Epithelial cell of esophagus (primary cell): ENCODE measurements around the gene POLR2J2.
"Not testable (repeated sequence)": the region's sequence is repeated elsewhere in the genome, so short reads cannot be mapped to it uniquely, and the experiment has no call there.

Experiments
- DNase-seq: peaks from one replicate; pipeline ENCODE4 v3.0.0; 2010; ENCODE audit warnings: low read depth
- H3K4me3 ChIP-seq: 2 replicates; pipeline ENCODE4 v1.5.1; 2011; ENCODE audit warnings: mild to moderate bottlenecking, low read length, control low read depth
- TF ChIP-seq, protein P1 (sequence below): IDR thresholded peaks from 2 replicates; pipeline ENCODE4 v1.5.1; 2011; ENCODE audit warnings: low read depth, mild to moderate bottlenecking, low read length, control low read depth, inconsistent platforms; ENCODE audit not compliant: insufficient read depth; ENCODE audit errors: missing control alignments

Gene POLR2J2

DNA sequence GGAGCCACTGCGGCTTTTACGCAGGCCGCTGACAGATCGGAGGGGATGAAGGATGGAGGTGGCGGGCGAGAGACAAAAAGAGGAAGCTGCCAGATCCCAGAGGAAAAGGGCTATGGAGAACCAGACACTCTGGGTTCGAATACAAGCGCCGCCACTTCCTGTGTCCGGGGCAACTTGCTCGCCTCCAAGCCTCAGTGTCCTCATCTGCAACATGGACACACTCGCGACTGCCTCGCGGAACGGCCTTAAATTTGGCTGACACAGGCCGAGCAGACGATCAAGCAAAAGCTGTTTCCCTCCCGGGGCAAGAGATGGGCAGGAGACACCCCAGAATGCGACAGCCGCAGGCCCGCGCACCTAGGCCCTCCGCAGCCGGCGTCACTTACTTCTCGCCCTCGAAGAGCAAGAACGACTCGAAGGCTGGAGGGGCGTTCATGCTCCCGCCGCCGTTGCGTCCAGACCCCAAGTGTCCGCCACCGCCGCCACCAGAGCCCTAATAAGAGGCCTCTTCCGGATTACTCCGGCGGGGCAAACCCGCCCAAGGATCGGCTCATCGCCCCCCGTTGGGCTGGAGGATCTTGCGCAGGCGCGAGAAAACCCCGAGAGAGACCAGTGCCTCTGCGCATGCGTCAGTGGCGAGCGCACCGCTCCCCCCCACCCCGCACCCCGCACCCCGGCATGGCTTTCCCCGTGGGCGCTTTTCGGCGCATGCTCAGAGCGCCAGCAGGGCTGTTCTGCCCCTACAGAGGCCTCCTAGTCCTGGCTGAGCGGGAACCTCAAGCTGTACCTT is at the start of gene POLR2J2:
TSS of gene POLR2J2 (minus strand) at position 498 of the 790 bp plus-strand sequence. CDS start at position 436, 62 bp downstream.
- DNase-seq = peak; percentile 64
- H3K4me3 ChIP-seq = peak within 1 kb of the TSS; percentile 49

DNA sequence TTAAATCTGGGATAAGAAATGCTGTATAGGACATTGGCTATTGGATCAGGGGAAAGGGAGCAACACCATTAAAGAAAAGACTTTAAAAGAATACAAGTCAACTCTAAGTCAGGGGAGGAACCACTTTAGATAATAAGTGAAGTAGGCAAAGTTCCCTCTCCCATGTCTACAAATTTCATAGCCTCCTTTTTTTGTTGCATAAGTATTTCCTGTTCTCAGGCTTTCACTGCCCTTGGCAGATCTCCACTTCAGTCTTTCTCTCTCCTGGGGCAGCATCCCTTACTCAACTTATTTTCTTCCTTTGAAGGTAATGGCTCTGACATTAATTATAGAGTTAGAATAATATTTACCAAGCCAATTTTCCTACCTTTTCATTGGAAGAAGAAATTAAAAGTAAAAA is 47.0 kb upstream of the POLR2J2 start:
- not testable (repeated sequence) for H3K4me3 ChIP-seq, DNase-seq

DNA sequence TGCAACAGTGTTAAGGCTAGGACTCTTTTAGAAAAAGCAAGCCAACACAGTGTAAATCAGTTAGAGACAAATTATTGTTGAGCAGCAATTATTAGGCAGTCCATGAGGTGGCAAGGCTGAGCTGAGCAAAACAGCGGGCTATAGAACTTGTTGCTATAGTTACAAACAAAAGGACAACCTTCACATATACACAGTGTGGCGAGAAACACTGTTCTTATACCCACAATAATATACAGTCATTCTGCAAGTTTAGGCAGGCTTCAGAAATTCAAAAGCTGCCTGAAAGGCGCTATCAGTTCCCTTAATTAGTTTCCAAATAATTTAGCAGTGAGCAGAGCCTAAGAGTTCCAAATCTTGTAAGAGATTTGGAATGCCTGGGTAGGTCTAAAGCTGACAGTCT is 44.3 kb upstream of the POLR2J2 start:
- TF ChIP-seq, protein P1, sequence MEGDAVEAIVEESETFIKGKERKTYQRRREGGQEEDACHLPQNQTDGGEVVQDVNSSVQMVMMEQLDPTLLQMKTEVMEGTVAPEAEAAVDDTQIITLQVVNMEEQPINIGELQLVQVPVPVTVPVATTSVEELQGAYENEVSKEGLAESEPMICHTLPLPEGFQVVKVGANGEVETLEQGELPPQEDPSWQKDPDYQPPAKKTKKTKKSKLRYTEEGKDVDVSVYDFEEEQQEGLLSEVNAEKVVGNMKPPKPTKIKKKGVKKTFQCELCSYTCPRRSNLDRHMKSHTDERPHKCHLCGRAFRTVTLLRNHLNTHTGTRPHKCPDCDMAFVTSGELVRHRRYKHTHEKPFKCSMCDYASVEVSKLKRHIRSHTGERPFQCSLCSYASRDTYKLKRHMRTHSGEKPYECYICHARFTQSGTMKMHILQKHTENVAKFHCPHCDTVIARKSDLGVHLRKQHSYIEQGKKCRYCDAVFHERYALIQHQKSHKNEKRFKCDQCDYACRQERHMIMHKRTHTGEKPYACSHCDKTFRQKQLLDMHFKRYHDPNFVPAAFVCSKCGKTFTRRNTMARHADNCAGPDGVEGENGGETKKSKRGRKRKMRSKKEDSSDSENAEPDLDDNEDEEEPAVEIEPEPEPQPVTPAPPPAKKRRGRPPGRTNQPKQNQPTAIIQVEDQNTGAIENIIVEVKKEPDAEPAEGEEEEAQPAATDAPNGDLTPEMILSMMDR = peak; percentile 26
- peak; percentile 75 for DNase-seq

DNA sequence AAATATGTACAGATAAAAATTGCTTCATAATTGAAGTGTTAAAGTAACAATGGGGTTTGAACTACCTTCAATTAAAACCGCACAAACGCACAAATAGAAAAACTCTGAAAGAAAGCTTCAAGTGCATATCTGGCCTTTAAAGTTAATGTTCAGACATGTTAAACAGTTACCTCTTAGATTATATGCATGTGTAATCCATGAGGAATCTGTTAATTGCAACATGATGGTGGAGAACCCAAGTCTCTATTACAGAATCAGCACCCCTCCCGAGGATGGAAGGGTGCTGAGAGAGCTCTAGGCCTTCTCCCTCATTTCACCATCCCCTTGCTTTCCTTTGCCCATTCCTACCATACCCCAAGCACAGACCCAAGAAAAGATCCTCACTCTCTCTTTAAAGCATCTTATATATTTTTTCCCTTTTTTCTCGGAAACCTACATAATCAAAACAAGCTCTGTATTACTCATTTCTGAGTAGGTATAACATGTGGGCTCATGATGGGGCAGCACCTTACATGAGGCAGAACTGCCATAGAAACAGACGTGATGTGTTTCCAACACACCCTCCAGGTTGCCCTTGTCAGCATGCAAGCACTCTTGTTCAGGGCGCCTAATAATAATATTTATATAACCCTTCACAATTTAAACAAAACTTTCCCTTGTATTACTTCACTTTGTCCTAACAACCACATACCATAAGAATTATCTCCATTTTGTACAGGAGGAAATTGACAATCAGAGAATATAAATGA is 43.5 kb upstream of the POLR2J2 start:
- DNase-seq = peak; percentile 82
- not testable (repeated sequence) for H3K4me3 ChIP-seq

More for the DNA sequence above, 44.3 kb upstream of the POLR2J2 start:
- H3K4me3 ChIP-seq = not testable (repeated sequence)

DNA sequence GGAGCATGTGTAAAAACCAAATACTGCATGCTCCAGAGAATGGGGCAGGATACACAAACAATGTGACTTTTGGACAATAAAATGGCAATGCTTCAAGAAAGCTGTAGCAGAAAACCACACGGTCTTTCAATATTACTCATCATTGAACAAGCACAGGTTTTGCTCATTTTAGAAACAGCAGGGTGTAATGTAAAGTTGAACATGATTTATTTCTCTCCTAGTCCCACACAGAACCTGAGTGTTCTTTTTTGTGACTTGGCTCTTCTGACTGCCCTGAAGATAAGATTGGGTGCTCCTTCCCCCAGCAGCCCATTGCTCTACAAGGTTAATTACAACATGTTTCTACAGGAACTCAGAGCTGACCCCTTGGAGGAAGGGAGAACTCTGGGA is 42.2 kb upstream of the POLR2J2 start:
- H3K4me3 ChIP-seq, DNase-seq: not testable (repeated sequence)

DNA sequence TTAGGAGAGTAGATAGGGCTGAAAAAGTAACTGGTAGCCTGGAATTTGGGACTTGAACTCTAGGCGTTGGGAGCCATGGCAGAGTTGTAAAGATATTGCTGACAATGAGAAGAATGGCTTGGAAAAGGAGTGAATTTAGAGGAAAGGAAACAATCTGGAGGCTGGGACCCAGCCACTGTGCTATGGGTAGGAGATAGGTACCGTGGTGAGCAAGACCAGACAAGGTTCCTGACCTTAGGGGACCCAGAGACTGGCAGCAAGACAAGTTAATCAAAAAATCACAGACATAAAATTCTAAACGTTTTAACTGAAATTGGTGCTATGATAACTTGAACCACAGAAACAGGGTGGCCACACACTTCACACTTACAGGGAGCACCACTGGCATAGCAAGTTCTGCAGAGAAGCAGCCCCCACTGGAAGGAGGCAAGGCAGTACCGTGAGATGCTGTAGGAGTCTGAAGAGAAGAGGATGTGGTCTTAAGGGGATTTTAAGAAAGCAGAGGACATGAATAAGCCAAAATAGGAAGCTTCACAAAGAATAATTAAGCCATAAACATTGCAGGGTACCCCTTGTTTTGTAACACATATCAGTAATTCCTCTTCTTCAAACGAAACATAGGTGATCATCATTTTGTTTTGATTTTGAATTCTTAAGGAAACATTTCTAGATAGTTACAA is 41.7 kb upstream of the POLR2J2 start:
- not testable (repeated sequence) for DNase-seq

DNA sequence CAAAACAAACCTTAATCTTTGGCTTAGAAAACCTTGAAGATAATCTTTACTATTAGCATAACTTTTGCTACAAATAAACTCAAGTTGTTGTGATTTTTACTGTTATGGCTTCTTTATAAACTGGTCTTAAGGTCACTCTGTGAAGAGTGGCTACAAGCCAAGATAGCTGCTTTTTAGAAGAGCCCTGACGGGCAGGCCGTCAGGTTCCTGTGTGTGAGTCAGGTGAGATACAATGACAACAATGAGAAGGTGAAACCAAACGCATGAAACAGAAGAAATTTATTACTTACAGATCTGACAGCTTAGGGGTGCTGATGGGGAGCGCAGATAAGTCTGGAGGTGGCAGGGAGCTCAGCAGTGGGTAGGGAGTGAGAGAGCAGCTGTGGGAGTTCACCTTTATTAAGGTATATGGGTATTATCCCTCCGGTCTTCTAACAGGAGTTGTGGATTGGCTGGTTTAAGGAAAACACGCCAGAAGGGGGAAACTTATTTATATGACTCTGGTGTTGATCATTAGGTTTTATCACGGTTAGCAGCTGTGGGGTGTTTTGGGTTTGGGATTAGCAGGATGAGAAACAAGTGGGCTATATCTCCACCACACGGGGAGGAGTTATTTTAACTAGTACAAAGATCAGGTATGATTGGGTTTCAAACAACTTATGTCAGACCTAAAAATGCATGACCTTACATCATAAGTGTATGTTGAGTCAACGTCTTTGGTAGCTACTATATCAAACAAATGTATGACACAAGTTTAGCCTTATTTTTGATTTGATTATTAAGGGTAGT is 27.7 kb upstream of the POLR2J2 start:
- not testable (repeated sequence) for H3K4me3 ChIP-seq
- DNase-seq = peak; percentile 54

More for the DNA sequence above, 41.7 kb upstream of the POLR2J2 start:
- H3K4me3 ChIP-seq = not testable (repeated sequence)

DNA sequence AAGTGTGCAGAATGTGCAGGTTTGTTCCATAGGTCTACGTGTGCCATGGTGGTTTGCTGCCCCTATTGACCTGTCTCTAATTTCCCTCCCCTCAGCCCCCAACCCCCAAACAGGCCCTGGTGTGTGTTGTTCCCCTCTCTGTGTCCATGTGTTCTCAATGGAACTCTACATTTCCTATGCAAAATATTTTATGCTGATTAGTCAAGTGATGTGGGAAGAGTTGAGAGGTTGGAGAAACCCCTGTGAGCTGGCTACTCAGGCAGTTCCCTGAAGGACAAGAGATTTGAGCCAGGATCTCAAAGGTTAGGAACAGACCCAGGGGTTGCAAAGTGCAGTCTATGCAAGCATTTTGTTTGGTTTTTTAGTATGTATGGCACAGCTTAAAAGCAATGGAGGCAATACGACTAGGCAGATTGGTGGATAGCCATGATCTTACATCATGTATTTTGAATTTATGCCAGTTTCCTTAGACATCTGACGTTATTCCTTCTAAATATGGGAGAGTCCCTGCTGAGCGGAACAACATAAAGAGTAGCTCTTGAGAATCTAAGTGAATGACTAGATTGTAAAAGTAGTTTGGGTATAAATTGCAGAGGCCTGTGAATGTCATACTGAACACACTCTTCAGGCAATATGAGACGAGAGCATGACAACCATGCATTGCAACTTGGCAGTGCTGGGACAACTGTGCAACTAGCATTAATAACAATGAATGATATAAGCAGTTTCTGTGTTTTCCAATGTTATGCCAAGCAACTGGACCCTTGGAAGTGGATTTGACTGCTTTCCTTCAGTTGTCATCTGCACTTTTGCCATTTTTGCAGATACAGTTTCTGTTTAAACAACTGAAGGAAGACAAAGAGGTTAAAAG is 26.4 kb upstream of the POLR2J2 start:
- H3K4me3 ChIP-seq, DNase-seq: not testable (repeated sequence)

DNA sequence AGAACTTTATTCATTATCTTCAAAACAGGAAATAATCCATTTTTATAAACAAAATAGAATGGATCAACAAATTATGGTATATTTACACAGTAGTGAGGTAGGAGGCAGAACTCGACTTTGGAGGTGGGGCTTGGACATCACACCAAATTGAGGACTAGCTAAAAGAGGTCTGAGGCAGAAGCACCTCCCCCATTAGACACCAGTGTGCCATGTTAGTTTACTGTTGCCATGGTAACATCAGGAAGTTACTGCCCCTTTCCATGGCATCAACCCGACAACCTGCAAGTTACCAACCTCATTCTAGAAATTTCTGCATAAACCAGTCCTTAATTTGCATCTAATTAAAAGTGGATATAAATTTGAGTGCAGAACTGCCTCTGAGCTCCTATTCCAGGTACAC is 24.5 kb upstream of the POLR2J2 start:
- not testable (repeated sequence) for DNase-seq, H3K4me3 ChIP-seq

DNA sequence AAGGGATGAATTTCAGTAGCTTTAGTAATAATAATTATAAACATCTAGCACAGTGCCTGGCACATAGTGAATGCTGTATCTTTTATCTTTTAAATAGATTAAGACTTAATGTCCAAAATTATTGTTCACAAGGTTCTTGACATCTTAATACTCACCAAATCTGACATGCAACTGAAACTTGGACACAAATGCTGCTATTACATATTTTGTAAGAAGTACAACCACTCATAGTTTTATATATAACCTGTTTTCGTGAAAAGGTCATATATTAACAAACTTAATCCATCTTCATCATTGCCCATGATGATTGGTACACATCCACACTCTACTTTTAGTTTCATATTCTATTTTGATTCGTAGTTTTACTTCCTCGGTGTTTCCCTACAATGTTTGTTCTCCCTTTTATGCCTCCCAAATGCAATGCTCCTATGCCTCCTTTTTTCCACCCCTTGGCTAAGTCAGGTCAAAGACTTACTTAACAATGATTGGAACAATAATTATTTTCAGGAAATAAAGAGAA is 23.6 kb upstream of the POLR2J2 start:
- H3K4me3 ChIP-seq, DNase-seq: not testable (repeated sequence)

DNA sequence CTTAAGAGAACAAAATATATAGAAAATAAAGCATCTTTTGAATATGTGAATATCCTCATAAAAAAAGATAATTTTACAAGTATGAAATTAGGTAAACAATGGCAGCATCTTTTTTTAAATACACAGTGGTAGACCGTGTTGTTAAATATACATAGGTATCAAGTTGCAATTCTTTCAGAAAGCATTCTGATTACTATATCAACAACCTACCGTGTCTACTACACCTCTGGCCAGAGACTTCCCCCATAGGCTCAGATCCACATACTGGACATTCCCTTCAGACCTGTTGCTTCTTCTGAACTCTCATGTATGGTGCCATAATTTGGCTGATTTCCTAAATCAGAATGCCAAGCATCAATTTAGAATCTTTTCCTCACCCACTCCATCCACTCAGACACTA is 22.5 kb upstream of the POLR2J2 start:
- H3K4me3 ChIP-seq, DNase-seq: not testable (repeated sequence)

DNA sequence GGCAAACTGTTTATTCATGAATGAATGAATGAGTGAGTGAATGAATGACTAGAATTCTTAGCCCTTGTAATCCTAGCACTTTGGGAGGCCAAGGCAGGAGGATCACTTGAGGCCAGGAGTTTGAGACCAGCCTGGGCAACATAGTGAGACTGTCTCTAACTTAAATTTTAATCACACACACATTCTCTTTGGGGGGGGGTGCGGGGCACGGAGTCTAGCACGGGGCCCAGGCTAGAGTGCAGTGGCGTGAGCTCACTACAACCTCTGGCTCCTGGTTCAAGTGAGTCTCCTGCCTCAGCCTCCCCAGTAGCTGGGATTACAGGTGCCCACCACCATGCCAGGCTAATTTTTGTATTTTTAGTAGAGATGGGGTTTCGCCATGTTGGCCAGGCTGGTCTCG is 19.1 kb upstream of the POLR2J2 start:
- DNase-seq, H3K4me3 ChIP-seq: not testable (repeated sequence)

DNA sequence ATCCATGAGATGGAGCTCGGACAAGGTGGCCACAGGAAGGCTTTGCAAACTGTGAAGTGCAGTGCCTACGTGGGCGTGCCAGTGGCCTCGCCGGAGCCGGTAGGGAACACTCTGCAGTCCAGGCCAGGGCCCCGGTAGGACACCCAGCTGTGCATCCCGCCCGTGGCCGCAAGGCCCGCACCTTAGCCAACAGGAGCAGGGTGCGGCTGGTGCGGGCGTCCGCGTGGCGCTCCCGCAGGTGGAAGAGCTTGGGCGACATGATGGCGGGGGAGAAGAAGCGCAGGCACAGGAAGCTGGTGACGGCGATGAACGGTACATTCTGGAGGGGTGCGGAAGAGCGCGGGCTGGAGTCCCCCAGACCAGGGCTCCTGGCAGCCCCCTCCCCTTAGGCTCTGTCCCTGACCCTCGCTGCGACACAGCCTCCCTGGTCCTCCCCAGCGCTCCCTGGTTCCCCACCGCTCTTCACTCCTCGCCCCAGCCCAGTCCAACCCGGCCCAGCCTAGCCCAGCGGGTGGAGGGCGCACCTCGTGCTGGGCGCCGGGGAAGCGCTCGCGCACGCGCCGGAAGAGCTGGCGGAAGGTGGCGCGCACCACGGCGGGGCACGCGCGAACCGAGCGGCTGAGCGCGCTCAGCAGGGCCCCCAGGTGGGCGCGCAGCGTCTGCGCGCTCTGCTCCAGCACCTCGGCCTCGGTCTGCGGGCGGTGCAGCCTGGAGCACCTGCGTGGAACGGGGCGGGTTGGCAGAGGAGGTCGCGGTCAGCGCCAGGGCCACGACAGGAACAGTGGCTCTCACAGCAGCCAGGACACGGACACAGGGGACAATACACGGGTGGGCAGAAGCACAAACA is 18.2 kb upstream of the POLR2J2 start:
- not testable (repeated sequence) for H3K4me3 ChIP-seq, DNase-seq

DNA sequence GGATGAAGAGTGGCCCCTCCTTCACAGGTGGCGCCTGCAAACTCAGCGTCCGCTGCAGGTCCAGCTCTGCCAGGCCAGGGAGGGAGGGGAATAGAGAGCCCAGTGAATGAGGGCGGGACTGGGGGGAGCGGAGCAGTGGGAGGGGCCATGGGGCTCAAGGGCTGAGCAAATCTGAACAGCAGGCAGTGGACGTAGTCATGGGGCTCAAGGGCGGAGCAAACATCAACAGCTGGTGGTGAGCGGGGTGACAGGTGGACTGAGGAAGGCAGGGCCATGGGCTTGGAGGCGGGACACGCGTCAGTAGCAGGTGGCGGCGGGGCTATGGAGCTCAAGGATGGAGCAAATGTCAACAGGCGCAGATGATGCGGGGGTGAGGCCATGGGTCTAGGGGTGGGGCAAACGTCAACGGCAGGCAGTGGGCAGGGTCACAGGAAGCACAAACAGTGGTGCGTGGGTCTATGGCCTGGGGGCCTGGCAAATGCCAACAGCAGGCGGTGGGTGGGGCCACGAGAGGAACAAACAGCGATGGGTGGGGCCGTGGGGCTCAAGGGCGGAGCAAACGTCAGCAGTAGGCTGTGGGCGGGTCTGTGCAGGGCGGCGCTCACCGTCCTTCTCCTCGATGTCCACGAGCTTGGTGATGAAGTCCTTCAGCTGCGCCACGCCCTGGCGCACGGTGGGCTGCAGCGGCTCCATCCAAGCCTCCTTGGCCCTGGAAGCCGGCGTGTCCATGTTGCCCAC is 17.0 kb upstream of the POLR2J2 start:
- H3K4me3 ChIP-seq, DNase-seq: not testable (repeated sequence)

DNA sequence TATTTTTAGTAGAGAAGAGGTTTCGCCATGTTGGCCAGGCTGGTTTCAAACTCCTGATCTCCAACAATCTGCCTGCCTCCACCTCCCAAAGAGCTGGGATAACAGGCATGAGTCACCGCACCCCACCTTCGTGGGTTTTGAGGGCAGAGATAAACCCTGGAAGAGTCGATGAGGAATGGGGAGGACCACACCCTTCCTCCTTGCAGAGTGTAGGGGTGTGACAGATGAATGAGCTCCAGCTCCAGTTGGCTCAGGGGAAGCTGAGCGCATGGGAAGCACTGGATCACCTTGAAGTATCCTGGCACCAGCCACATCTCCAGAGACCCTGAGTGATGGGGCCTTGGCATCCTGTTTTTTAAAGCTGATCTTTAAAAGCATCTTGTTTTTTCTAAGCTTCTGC is 11.1 kb upstream of the POLR2J2 start:
- DNase-seq, H3K4me3 ChIP-seq: not testable (repeated sequence)
